HCT116 (cell line): Measurements from ENCODE around the gene ACTL6B.

Experiments
- CTCF ChIP-seq, 3 experiments: fragments of 200-600 bp in 1 of 3; sonication (generic) in 1 of 3; IDR thresholded peaks in 2 of 3; conservative IDR thresholded peaks in 1 of 3; 2 replicates each; pipeline ENCODE4 v1.5.1; 2012 to 2017; ENCODE audit warnings: low read depth in 2 of 3, low read length in 2 of 3, antibody characterized with exemption in 1 of 3, borderline replicate concordance in 1 of 3, control low read depth in 1 of 3, mild to moderate bottlenecking in 1 of 3, mixed read lengths in 1 of 3, mixed run types in 1 of 3, moderate library complexity in 1 of 3; ENCODE audit not compliant: insufficient read depth in 1 of 3
- EZH2 ChIP-seq: fragments of 200-600 bp; sonication (generic); IDR thresholded peaks from 2 replicates; pipeline ENCODE4 v1.6.1; 2017; ENCODE audit warnings: antibody characterized with exemption, mixed run types
- FOSL1 ChIP-seq: IDR thresholded peaks from 2 replicates; pipeline ENCODE4 v1.6.1; 2012; ENCODE audit warnings: low read depth
- MAX ChIP-seq: IDR thresholded peaks from 2 replicates; pipeline ENCODE4 v1.6.1; 2012
- SP1 ChIP-seq: IDR thresholded peaks from 2 replicates; pipeline ENCODE4 v1.6.1; 2012; ENCODE audit warnings: low read depth

- TF ChIP-seq MAX (no peak), CTCF (IDR thresholded peaks at IDR 0.05 in 2 of 3, conservative IDR thresholded peaks at IDR 0.05 in 1 of 3; ENCODE audit: borderline replicate concordance in 1 of 3, insufficient read depth in 1 of 3, low read depth in 2 of 3, low read length in 2 of 3) (no peak), SP1 (no peak), EZH2 (no peak), FOSL1 (no peak)
These were observed 53.1 kb downstream of the ACTL6B start for GRCh38 chr7:100602889-100603725.
